GM19397 (cell line): ENCODE data around the gene TMEM114.

Source experiments
- ATAC-seq: cut with Tn5 transposase; IDR thresholded peaks from one replicate; pipeline ENCODE4 v1.9.1; 2021; ENCODE audit warnings: mild to moderate bottlenecking, moderate library complexity; ENCODE audit not compliant: unreplicated experiment

The TMEM114 gene

GRCh38 chr16:8551388-8552332, 38.7 kb downstream of the TMEM114 start:
- no peak for ATAC-seq

- no peak for ATAC-seq
Observed at GRCh38 chr16:8550728-8551387, 39.5 kb downstream of the TMEM114 start.

GRCh38 chr16:8549843-8550412, 40.4 kb downstream of the TMEM114 start:
- ATAC-seq: no peak

- no peak for ATAC-seq
Observed at GRCh38 chr16:8548166-8548565, 42.1 kb downstream of the TMEM114 start.

GRCh38 chr16:8547762-8548161, 42.5 kb downstream of the TMEM114 start:
- no peak for ATAC-seq

- no peak for ATAC-seq
Observed at GRCh38 chr16:8544406-8544805, 45.9 kb downstream of the TMEM114 start.

GRCh38 chr16:8543258-8543657, 47.1 kb downstream of the TMEM114 start:
- no peak for ATAC-seq

- no peak for ATAC-seq
Observed at GRCh38 chr16:8542393-8542792, 47.9 kb downstream of the TMEM114 start.

GRCh38 chr16:8541868-8542267, 48.4 kb downstream of the TMEM114 start:
- ATAC-seq: no peak

GRCh38 chr16:8537691-8538342, 52.5 kb downstream of the TMEM114 start:
- ATAC-seq: no peak

GRCh38 chr16:8533509-8533908, 56.8 kb downstream of the TMEM114 start:
- ATAC-seq: no peak

- ATAC-seq: no peak
Observed at GRCh38 chr16:8530752-8531384, 59.4 kb downstream of the TMEM114 start.

GRCh38 chr16:8528471-8528870, 61.8 kb downstream of the TMEM114 start:
- no peak for ATAC-seq

GRCh38 chr16:8523932-8524331, 66.4 kb downstream of the TMEM114 start:
- ATAC-seq: no peak

- no peak for ATAC-seq
Observed at GRCh38 chr16:8522757-8523156, 67.6 kb downstream of the TMEM114 start.

GRCh38 chr16:8519643-8520042, 70.7 kb downstream of the TMEM114 start:
- ATAC-seq: no peak
